ENCODE measurements around the gene KCNAB3.

KCNAB3 gene

GRCh38 chr17:7903154-7904103 lies 26.2 kb downstream of the KCNAB3 start:
- DNase-seq (ENCODE audit: low read depth in 2 of 2) = no peak

DNA sequence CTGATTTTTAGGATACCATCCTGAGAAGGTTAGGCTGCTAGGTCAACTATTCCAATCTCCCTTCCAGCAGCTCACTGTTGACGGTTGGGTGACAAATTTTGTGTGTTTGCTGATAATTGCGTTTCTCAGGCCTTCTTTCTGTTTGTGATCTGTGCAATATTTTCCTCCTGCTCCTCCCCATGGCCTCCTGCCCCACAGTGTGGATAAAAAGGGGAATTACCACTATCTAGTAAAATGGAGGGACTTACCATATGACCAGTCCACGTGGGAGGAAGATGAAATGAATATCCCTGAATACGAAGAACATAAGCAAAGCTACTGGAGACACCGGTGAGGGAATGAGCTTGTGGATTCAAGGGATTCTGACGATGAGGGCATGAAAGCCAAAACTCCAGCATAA lies 31.9 kb downstream of the KCNAB3 start:
- DNase-seq (ENCODE audit: low read depth in 2 of 2) = no peak

GRCh38 chr17:7897090-7897489 lies 32.6 kb downstream of the KCNAB3 start:
- DNase-seq (ENCODE audit: low read depth in 2 of 2) = no peak

DNA sequence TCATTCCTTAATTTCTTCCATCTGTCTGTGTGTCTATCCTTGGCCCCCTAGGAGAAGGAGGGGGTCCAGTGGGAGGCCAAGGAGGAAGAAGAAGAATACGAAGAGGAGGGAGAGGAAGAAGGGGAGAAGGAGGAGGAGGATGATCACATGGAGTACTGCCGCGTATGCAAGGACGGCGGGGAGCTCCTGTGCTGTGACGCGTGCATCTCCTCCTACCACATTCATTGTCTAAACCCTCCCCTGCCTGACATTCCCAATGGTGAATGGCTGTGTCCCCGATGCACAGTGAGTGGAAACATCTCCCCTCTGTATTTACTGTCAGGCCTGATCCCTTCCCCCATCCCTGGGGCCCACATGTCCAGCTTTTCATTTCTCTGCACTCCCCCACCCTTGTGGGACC lies 34.8 kb downstream of the KCNAB3 start:
- DNase-seq (ENCODE audit: low read depth in 2 of 2) = no peak

DNA sequence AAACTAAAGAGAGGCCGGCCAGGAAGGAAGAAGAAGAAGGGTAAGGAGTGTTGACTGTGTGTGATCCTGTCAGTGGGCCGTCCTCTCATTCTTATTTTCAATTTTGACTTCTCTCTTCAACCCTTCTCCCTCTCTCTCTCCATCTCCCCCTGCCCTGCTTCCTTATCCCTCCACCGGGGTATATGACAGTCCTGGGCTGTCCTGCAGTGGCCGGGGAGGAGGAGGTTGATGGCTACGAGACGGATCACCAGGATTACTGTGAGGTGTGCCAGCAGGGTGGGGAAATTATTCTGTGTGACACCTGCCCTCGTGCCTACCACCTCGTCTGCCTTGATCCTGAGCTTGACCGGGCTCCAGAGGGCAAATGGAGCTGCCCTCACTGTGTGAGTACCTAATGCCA lies 35.4 kb downstream of the KCNAB3 start:
- DNase-seq (ENCODE audit: low read depth in 2 of 2) = no peak

GRCh38 chr17:7893187-7893880 lies 36.3 kb downstream of the KCNAB3 start:
- DNase-seq (ENCODE audit: low read depth in 2 of 2) = no peak

GRCh38 chr17:7889166-7889955 lies 40.3 kb downstream of the KCNAB3 start:
- DNase-seq (ENCODE audit: low read depth in 2 of 2) = peak; percentile 35 to 38

DNA sequence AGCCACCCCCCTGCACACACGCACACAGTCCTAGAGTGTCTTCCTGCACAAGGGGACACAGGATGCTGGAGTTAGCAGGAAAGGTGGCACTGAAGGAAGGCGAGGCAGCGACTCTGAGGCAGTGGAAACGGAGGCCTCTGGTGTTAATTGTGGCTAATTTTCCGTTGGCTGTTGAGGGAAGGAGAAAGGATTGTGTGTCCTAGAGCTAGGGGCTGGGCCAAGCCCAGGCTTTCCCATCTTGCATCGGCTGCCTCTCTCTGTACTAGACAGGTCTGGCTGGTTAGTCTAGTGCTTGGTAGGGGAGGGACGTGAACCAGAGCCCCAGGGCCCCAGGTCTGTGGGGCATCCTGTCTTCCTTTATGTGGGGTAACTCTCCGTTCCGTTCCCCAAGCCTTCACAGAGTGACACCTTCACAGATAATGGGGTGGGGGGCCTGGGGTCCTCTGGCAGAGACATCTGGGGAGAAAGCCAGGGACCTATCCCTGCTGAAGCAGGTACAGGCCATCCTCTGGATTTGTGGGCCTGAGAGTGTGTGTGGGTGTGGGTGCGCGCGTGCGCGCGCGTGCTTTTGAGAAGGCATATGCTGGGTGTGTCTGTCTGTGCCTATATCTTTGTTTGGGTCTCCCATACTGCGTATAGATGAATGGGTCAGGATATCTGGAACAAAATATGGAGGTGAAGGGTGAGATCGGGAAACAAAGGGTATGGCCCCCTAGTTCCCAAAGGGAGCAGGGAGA lies 41.3 kb downstream of the KCNAB3 start, which contains the start of gene CHD3:
TSS of gene CHD3 (plus strand) at position 606 of the 737 bp plus-strand sequence. CDS start 212 bp downstream, outside the sequence.
- peak; percentile 43 to 62 for DNase-seq (ENCODE audit: low read depth in 2 of 2)

DNA sequence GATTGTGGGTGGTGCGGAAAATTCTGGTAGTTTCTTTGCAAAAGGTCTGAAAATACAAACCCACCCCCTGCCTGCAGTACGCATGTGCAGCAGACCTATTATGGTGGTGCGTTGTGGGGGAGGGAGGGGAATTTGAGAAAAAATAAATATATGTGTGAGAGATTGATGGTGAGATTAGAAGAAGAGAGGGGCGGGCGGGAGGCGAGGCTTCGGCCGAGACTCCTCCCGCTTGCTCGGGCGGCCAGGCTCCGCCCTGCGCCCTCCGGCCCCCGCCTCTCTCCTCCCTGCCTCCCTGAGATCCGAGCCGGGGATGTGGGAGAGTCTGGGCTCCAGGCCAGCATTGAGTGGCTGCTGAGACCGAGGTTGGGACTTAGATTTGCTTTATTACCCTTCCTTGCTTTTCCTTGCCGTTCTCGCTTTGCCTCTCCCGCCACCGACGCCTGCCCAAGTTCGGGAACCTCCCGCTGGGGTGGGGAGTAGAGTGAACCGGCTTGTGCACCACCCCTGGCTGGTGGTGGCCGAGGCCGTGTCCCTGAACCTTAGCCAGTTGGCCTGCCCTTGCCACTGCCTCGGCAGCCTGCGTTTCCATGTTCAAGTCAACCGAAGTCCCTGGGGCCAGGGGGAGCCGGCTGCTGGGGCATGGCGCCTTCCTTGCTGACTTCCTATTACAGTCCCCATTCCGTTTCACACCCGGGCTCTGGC lies 42.0 kb downstream of the KCNAB3 start:
- DNase-seq (ENCODE audit: low read depth in 2 of 2) = peak; percentile 64 to 88

DNA sequence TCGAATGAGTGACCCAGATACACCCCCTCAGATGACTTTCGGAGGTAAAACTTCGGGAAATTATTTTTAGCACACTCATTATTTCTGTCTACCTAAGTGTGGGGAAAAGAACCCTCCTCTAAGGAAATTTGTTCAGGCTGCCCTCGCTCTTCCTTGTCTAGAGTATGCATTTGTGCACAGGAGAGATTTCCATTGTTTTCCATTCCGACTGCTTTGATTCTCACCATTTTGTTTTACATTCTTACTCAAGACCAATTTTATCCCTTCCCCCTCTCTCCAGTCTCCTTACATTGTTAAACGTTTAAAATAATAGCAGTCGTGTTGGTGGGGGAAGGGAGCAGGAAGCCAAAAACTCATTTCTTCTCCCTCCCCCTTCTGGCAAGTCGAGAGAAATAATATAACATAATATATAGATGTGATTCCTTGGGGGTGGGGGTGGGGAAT lies 42.6 kb downstream of the KCNAB3 start:
- no peak for DNase-seq (ENCODE audit: low read depth in 2 of 2)

- DNase-seq (ENCODE audit: low read depth in 2 of 2) = peak; percentile 38 to 39
These were observed 43.2 kb downstream of the KCNAB3 start for GRCh38 chr17:7886227-7887037.

GRCh38 chr17:7885367-7886226 lies 44.1 kb downstream of the KCNAB3 start:
- peak; percentile 29 to 39 for DNase-seq (ENCODE audit: low read depth in 2 of 2)

- peak; percentile 9 to 12 for DNase-seq (ENCODE audit: low read depth in 2 of 2)
These were observed 44.9 kb downstream of the KCNAB3 start for GRCh38 chr17:7884581-7885366.

DNA sequence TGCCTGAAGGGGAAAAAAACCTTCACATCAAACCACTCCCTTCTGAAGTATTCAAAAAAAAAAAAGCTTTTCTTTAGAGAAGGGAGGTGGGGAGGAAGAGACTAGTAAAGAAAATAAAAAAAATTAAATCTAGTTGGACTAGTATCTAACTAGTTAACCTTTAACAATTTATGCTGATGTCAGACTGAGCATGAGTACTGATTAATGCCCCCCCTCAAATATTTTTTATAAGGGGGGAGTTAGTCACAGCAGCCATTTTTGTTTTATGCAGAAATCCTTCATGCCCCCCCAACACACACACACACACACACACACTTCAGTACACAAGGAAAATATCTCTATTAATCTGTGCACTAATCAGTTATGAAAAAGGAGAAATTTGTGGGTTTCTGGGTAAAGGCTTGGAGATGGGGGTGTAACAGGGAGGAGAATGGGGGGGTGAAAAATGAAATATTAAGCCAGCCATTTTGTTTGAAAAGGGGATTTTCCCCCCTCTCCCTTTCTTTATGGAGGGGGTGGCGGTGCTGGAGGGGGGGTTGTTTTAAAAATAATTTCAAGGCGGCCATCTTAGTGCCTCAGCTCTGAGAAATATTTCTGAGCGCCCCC lies 45.8 kb downstream of the KCNAB3 start:
- DNase-seq (ENCODE audit: low read depth in 2 of 2) = peak in 1 of 2 donors; percentile 20

DNA sequence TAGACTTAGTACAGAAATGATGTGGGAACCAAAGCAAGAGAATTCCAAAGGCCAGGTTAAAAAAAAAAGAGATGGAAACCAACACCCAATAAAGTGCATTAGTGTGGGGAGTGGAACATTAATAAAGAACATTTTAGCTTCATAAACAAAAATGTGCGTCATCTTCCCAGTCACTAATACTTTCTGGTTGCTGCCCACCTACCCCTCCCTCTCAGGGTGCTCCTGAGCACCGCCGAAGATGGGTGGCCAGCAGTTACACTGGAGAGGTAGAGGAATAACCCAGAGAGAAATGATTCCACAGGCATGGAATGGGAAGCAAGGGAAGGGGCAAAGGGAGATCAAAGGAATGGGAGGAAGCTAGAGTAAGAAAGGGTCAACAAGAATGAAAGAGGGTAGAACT lies 47.0 kb downstream of the KCNAB3 start:
- DNase-seq (ENCODE audit: low read depth in 2 of 2) = no peak

- DNase-seq (ENCODE audit: low read depth in 2 of 2) = no peak
These were observed 47.6 kb downstream of the KCNAB3 start for GRCh38 chr17:7882068-7882467.

- no peak for DNase-seq (ENCODE audit: low read depth in 2 of 2)
These were observed 48.2 kb downstream of the KCNAB3 start for GRCh38 chr17:7881276-7882054.

Data from stimulated activated CD4-positive, alpha-beta T cell treated with anti-CD3 and anti-CD28 coated beads, Interleukin-4, amount 100 ng/mL, for 48 hours (primary cell).